Astrocyte (in vitro differentiated cells and primary cell): ENCODE results near the gene CMTM1. TPM values are rescaled to one million over a fixed set of nuclear protein-coding genes. Genes with fewer than 3 reads are reported as not detected.

Experiments
- DNase-seq: peaks from one replicate; pipeline ENCODE4 v3.0.0-alpha.2; 2010; ENCODE audit warnings: low read depth
- FAIRE-seq: peaks from 2 replicates; lab custom pipeline; 2011; peaks lifted over from hg19 to GRCh38; lab: Jason Lieb, UNC
- H2AFZ ChIP-seq: 2 replicates; pipeline ENCODE4 v1.6.0; 2012; ENCODE audit warnings: low read depth, low read length, inconsistent platforms
- H3K27ac ChIP-seq: 2 replicates; pipeline ENCODE4 v1.5.1; 2011; ENCODE audit warnings: low read depth, low read length, inconsistent platforms
- H3K27me3 ChIP-seq: 2 replicates; pipeline ENCODE4 v1.6.0; 2011; ENCODE audit warnings: low read length, inconsistent platforms; ENCODE audit not compliant: insufficient read depth
- H3K36me3 ChIP-seq: 2 replicates; pipeline ENCODE4 v1.5.1; 2011; ENCODE audit warnings: low read length, inconsistent platforms; ENCODE audit not compliant: insufficient read depth
- H3K4me1 ChIP-seq: 2 replicates; pipeline ENCODE4 v1.5.1; 2011; ENCODE audit warnings: low read length, inconsistent platforms; ENCODE audit not compliant: insufficient read depth
- H3K4me2 ChIP-seq: 2 replicates; pipeline ENCODE4 v1.6.0; 2012; ENCODE audit warnings: low read length, inconsistent platforms
- H3K4me3 ChIP-seq: 2 replicates; pipeline ENCODE4 v1.5.1; 2011; ENCODE audit warnings: low read depth, mild to moderate bottlenecking, low read length, inconsistent platforms; ENCODE audit not compliant: insufficient read depth
- H3K79me2 ChIP-seq: 2 replicates; pipeline ENCODE4 v1.6.0; 2012; ENCODE audit warnings: mild to moderate bottlenecking, low read length, inconsistent platforms; ENCODE audit not compliant: insufficient read depth
- H3K9ac ChIP-seq: 2 replicates; pipeline ENCODE4 v1.6.0; 2012; ENCODE audit warnings: mild to moderate bottlenecking, low read length, inconsistent platforms
- H3K9me3 ChIP-seq: 2 replicates; pipeline ENCODE4 v1.5.1; 2012; ENCODE audit warnings: low read depth, mild to moderate bottlenecking, low read length, inconsistent platforms; ENCODE audit not compliant: insufficient read depth
- H4K20me1 ChIP-seq: 2 replicates; pipeline ENCODE4 v1.6.0; 2012; ENCODE audit warnings: low read length, inconsistent platforms; ENCODE audit not compliant: insufficient read depth
- H3K27ac Mint-ChIP-seq: one replicate; pipeline ENCODE4 v1.8.0; 2021; ENCODE audit warnings: mild to moderate bottlenecking, mixed read lengths; ENCODE audit not compliant: unreplicated experiment
- H3K27me3 Mint-ChIP-seq: one replicate; pipeline ENCODE4 v1.8.0; 2021; ENCODE audit warnings: low read depth, mixed read lengths; ENCODE audit not compliant: unreplicated experiment
- H3K36me3 Mint-ChIP-seq: one replicate; pipeline ENCODE4 v1.8.0; 2021; ENCODE audit warnings: low read depth, mixed read lengths; ENCODE audit not compliant: unreplicated experiment
- H3K4me1 Mint-ChIP-seq: one replicate; pipeline ENCODE4 v1.8.0; 2021; ENCODE audit warnings: low read depth, mixed read lengths; ENCODE audit not compliant: unreplicated experiment
- H3K4me3 Mint-ChIP-seq: one replicate; pipeline ENCODE4 v1.8.0; 2021; ENCODE audit warnings: mild to moderate bottlenecking, moderate library complexity, mixed read lengths; ENCODE audit not compliant: unreplicated experiment
- H3K9me3 Mint-ChIP-seq: one replicate; pipeline ENCODE4 v1.8.0; 2021; ENCODE audit warnings: mild to moderate bottlenecking, mixed read lengths; ENCODE audit not compliant: unreplicated experiment
- EZH2 ChIP-seq: IDR thresholded peaks from 2 replicates; pipeline ENCODE4 v1.6.1; 2012; ENCODE audit warnings: mild to moderate bottlenecking, low read length, inconsistent platforms; ENCODE audit not compliant: insufficient read depth
- total RNA-seq: library from RNA; stranded (reverse); gene quantifications from 2 replicates; pipeline ENCODE4 v1.2.1, GENCODE V29; 2021
- TF ChIP-seq, protein P1 (sequence below): IDR thresholded peaks from 2 replicates; pipeline ENCODE4 v1.5.1; 2011; ENCODE audit warnings: low read depth, mild to moderate bottlenecking, inconsistent platforms, low read length, moderate library complexity; ENCODE audit not compliant: insufficient read depth

CMTM1 gene
- total RNA-seq, 1 donor from 2014 or later: 2.7 TPM

DNA sequence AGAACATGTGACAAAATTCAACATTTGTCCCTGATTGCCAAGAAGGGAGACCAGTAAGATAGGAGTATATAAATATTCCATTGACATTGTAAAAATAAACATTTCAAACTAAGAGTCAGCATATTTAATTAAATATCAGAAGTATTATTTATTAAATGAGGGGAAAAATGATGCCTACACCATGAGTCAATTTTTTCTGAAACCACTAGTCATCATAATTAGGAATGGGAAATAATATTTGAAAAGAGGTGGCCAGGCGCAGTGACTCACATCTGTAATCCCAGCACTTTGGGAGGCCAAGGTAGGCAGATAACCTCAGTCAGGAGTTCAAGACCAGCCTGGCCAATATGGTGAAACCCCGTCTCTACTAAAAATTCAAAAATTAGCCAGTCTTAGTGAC lies 2.1 kb downstream of the CMTM1 start:
- Histone ChIP-seq H3K36me3 (peaks cover 4% of the 10 kb centered on the region), H3K27me3 (no peaks in the 10 kb centered on the region), H3K9me3 (no peaks in the 10 kb centered on the region), H4K20me1 (no peaks in the 10 kb centered on the region), H2AFZ (no peak overlapping the region), H3K4me2 (peak overlapping the region; percentile 16), H3K9ac (no peak overlapping the region), H3K4me1 (peaks cover 26% of the 10 kb centered on the region), H3K4me3 (no peak overlapping the region), H3K79me2 (no peaks in the 10 kb centered on the region), H3K27ac (peak overlapping the region; percentile 79)
- Mint-ChIP-seq H3K27ac (no peak overlapping the region), H3K4me3 (no peak overlapping the region), H3K4me1 (peaks cover 26% of the 10 kb centered on the region), H3K27me3 (peaks cover 3% of the 10 kb centered on the region), H3K9me3 (no peaks in the 10 kb centered on the region), H3K36me3 (peaks cover 16% of the 10 kb centered on the region)
- FAIRE-seq: no peak
- TF ChIP-seq, protein P1, sequence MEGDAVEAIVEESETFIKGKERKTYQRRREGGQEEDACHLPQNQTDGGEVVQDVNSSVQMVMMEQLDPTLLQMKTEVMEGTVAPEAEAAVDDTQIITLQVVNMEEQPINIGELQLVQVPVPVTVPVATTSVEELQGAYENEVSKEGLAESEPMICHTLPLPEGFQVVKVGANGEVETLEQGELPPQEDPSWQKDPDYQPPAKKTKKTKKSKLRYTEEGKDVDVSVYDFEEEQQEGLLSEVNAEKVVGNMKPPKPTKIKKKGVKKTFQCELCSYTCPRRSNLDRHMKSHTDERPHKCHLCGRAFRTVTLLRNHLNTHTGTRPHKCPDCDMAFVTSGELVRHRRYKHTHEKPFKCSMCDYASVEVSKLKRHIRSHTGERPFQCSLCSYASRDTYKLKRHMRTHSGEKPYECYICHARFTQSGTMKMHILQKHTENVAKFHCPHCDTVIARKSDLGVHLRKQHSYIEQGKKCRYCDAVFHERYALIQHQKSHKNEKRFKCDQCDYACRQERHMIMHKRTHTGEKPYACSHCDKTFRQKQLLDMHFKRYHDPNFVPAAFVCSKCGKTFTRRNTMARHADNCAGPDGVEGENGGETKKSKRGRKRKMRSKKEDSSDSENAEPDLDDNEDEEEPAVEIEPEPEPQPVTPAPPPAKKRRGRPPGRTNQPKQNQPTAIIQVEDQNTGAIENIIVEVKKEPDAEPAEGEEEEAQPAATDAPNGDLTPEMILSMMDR: no peak
- TF ChIP-seq EZH2: no peak
- DNase-seq: no peak

DNA sequence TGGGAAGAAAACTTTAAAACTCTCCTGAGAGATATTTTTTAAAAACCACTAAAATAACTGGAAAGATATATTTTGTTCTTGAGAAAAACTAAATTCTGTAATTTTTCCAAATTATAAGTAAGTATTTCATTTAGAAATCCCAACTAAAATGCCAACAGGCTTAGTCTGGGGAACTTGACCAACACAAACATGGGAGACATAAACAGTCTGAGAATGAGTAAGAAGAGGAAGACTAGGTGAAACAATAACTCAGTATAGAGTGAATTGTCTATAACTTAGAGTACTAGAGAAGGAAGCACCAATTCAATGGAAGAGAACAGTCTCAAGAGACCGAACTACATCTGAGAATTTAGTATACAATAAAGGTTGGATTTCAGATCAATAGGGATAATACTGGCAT lies 2.9 kb downstream of the CMTM1 start:
- Mint-ChIP-seq H3K9me3 (no peaks in the 10 kb centered on the region), H3K27me3 (peaks cover 3% of the 10 kb centered on the region), H3K4me3 (no peak overlapping the region), H3K27ac (peak overlapping the region; percentile 0), H3K4me1 (peaks cover 26% of the 10 kb centered on the region), H3K36me3 (peaks cover 11% of the 10 kb centered on the region)
- Histone ChIP-seq H3K36me3 (peaks cover 2% of the 10 kb centered on the region), H3K4me1 (peaks cover 26% of the 10 kb centered on the region), H3K79me2 (no peaks in the 10 kb centered on the region), H3K4me3 (no peak overlapping the region), H2AFZ (no peak overlapping the region), H3K27ac (peak overlapping the region; percentile 79), H3K27me3 (no peaks in the 10 kb centered on the region), H3K9ac (no peak overlapping the region), H3K9me3 (no peaks in the 10 kb centered on the region), H4K20me1 (no peaks in the 10 kb centered on the region), H3K4me2 (peak overlapping the region; percentile 71)
- DNase-seq: peak; percentile 80
- TF ChIP-seq, protein P1: no peak
- TF ChIP-seq EZH2: no peak
- no peak for FAIRE-seq

DNA sequence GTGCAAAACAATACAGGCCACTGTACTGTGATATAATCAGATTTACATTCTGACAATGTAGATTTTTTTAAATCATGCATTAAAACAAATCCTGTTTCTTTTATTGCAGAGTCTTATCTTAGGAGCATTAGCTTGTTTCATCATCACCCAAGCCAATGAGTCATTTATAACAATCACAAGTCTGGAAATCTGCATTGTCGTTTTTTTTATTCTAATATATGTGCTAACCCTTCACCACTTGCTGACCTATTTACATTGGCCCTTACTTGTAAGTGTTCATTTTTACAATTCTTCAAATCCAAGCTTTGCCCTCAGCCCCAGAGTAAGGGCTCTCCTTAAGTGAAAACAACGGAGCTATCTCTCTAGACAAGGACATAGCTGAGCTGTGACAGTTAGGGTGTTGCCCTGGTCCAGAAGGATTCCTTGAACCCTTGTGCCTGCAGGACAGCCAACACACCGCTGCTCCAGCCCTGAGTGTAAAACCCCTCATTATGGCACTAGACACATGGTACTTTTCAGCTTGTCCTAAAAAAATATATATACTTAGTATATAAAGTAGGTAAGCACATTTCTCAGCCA lies 3.7 kb downstream of the CMTM1 start:
- no peak overlapping the region for H3K4me3 Mint-ChIP-seq
- Histone ChIP-seq H3K4me1 (peaks cover 23% of the 10 kb centered on the region), H4K20me1 (no peaks in the 10 kb centered on the region), H3K9me3 (no peaks in the 10 kb centered on the region), H3K4me2 (peak overlapping the region; percentile 71), H3K9ac (no peak overlapping the region), H2AFZ (no peak overlapping the region), H3K36me3 (peaks cover 2% of the 10 kb centered on the region), H3K27me3 (no peaks in the 10 kb centered on the region), H3K79me2 (no peaks in the 10 kb centered on the region), H3K27ac (peak overlapping the region; percentile 79), H3K4me3 (no peak overlapping the region)
- no peak for FAIRE-seq
- peak; percentile 76 for DNase-seq
- H3K27ac Mint-ChIP-seq: no peak overlapping the region
- peaks cover 5% of the 10 kb centered on the region for H3K27me3 Mint-ChIP-seq
- TF ChIP-seq EZH2: no peak
- TF ChIP-seq, protein P1: no peak
- no peaks in the 10 kb centered on the region for H3K9me3 Mint-ChIP-seq
- peaks cover 9% of the 10 kb centered on the region for H3K36me3 Mint-ChIP-seq
- H3K4me1 Mint-ChIP-seq: peaks cover 23% of the 10 kb centered on the region
